Measurements from ENCODE around the gene ABT1. TPM values are rescaled to one million over a fixed set of nuclear protein-coding genes. Genes with fewer than 3 reads are reported as not detected.
A peak's percentile ranks its signal among the peaks of the same experiment; 100 is the strongest.

ABT1 gene
- total RNA-seq, 1 experiment from 2014 or later: 18.8 TPM

- Mint-ChIP-seq H3K27ac (ENCODE audit: unreplicated experiment) (no peak overlapping the region), H3K9me3 (ENCODE audit: low read depth, unreplicated experiment) (no peaks in the 10 kb centered on the region), H3K4me1 (ENCODE audit: low read depth, unreplicated experiment) (peaks cover 33% of the 10 kb centered on the region), H3K36me3 (ENCODE audit: insufficient read depth, unreplicated experiment) (peaks cover 23% of the 10 kb centered on the region), H3K27me3 (ENCODE audit: unreplicated experiment) (no peaks in the 10 kb centered on the region), H3K4me3 (ENCODE audit: low read depth, unreplicated experiment) (no peak overlapping the region)
- BruUV-seq (replicated peaks): no TSS peak
- CTCF ChIA-PET: interaction anchor here (0.7 to 2.3 kb wide), 4 partner anchors 14 to 213 kb away, joined by 3 to 10 read pairs (median 6); partner anchors contain the start of gene ABT1
- peak; percentile 72 for DNase-seq
- no peak for TF ChIP-seq CTCF (IDR thresholded peaks at IDR 0.05; ENCODE audit: unreplicated experiment)
- intact Hi-C loops (cut with micrococcal nuclease; ENCODE audit: unreplicated experiment): loop anchor here (2.0 to 5.0 kb wide), 2 partner anchors 14 to 213 kb away; no protein-coding TSS in a partner anchor
These were observed 41.9 kb upstream of the ABT1 start for GRCh38 chr6:26554697-26555504.

GRCh38 chr6:26555505-26556262 lies 41.1 kb upstream of the ABT1 start:
- Mint-ChIP-seq H3K4me3 (ENCODE audit: low read depth, unreplicated experiment) (peak overlapping the region; percentile 45), H3K27me3 (ENCODE audit: unreplicated experiment) (no peaks in the 10 kb centered on the region), H3K9me3 (ENCODE audit: low read depth, unreplicated experiment) (no peaks in the 10 kb centered on the region), H3K27ac (ENCODE audit: unreplicated experiment) (peak overlapping the region; percentile 97), H3K4me1 (ENCODE audit: low read depth, unreplicated experiment) (peaks cover 26% of the 10 kb centered on the region), H3K36me3 (ENCODE audit: insufficient read depth, unreplicated experiment) (peaks cover 16% of the 10 kb centered on the region)
- DNase-seq: no peak
- CTCF ChIA-PET: interaction anchor here (0.7 to 2.3 kb wide), 5 partner anchors 13 to 214 kb away, joined by 5 to 10 read pairs (median 6); partner anchors contain the start of gene ABT1
- no peak for TF ChIP-seq CTCF (IDR thresholded peaks at IDR 0.05; ENCODE audit: unreplicated experiment)
- intact Hi-C loops (cut with micrococcal nuclease; ENCODE audit: unreplicated experiment): loop anchor here (2.0 to 5.0 kb wide), 2 partner anchors 13 to 213 kb away; no protein-coding TSS in a partner anchor
- no TSS peak for BruUV-seq (replicated peaks)

GRCh38 chr6:26556263-26557070 lies 40.3 kb upstream of the ABT1 start:
- Mint-ChIP-seq H3K9me3 (ENCODE audit: low read depth, unreplicated experiment) (no peaks in the 10 kb centered on the region), H3K4me1 (ENCODE audit: low read depth, unreplicated experiment) (peaks cover 30% of the 10 kb centered on the region), H3K4me3 (ENCODE audit: low read depth, unreplicated experiment) (peak overlapping the region; percentile 45), H3K27ac (ENCODE audit: unreplicated experiment) (peak overlapping the region; percentile 97), H3K36me3 (ENCODE audit: insufficient read depth, unreplicated experiment) (peaks cover 15% of the 10 kb centered on the region), H3K27me3 (ENCODE audit: unreplicated experiment) (no peaks in the 10 kb centered on the region)
- TSS peak; percentile 99 for BruUV-seq (replicated peaks)
- no peak for TF ChIP-seq CTCF (IDR thresholded peaks at IDR 0.05; ENCODE audit: unreplicated experiment)
- intact Hi-C loops (cut with micrococcal nuclease; ENCODE audit: unreplicated experiment): loop anchor here (5.0 kb wide), 1 partner anchor 214 kb away; no protein-coding TSS in a partner anchor
- CTCF ChIA-PET: interaction anchor here (0.8 to 1.3 kb wide), 3 partner anchors 15 to 215 kb away, joined by 6 to 10 read pairs (median 6); no protein-coding TSS in a partner anchor
- DNase-seq: peak; percentile 81

All from Calu3 (cell line).